Subcutaneous abdominal adipose tissue (tissue), 5 donors: ENCODE measurements around the gene TOM1.
"Not testable (repeated sequence)": the region's sequence is repeated elsewhere in the genome, so short reads cannot be mapped to it uniquely, and the experiment has no call there.

ENCODE experiments used
- H3K27ac ChIP-seq: one replicate; pipeline ENCODE4 v1.7.0; 2013; ENCODE audit warnings: low read depth, mild to moderate bottlenecking, inconsistent platforms, low read length, moderate library complexity
- H3K27me3 ChIP-seq, 5 donors: one replicate each; pipeline ENCODE4 v1.7.0; 2013; ENCODE audit warnings: low read length in 5 of 5, inconsistent platforms in 1 of 5; ENCODE audit not compliant: control insufficient read depth in 5 of 5, insufficient read depth in 4 of 5
- H3K36me3 ChIP-seq, 5 donors: one replicate each; pipeline ENCODE4 v1.7.0; 2013; ENCODE audit warnings: low read length in 5 of 5; ENCODE audit not compliant: control insufficient read depth in 5 of 5, insufficient read depth in 5 of 5
- H3K4me1 ChIP-seq, 5 donors: one replicate each; pipeline ENCODE4 v1.7.0; 2013; ENCODE audit warnings: low read length in 5 of 5, mild to moderate bottlenecking in 3 of 5, moderate library complexity in 1 of 5; ENCODE audit not compliant: control insufficient read depth in 5 of 5, insufficient read depth in 5 of 5
- H3K4me3 ChIP-seq, 5 donors: one replicate each; pipeline ENCODE4 v1.7.0; 2013; ENCODE audit warnings: low read length in 5 of 5, low read depth in 1 of 5
- H3K9ac ChIP-seq, 5 donors: one replicate each; pipeline ENCODE4 v1.7.0; 2013; ENCODE audit warnings: low read length in 5 of 5, mild to moderate bottlenecking in 4 of 5, moderate library complexity in 3 of 5
- H3K9me3 ChIP-seq, 5 donors: one replicate each; pipeline ENCODE4 v1.7.0; 2013; ENCODE audit warnings: low read length in 5 of 5; ENCODE audit not compliant: control insufficient read depth in 5 of 5
- donor health status: healthy.
- donor health status: healthy.
- donor health status: healthy.
- donor health status: healthy.
- donor health status: healthy.

TOM1 gene

GRCh38 chr22:35390933-35391332, 91.2 kb downstream of the TOM1 start:
- H3K4me3 ChIP-seq, result no peak overlapping the region
- no peak overlapping the region for H3K9ac ChIP-seq
- H3K27ac ChIP-seq, result no peak overlapping the region
- peaks cover 0 to 63% (median 47%) of the 10 kb centered on the region in 5 donors for H3K36me3 ChIP-seq
- no peaks in the 10 kb centered on the region for H3K27me3 ChIP-seq
- no peaks in the 10 kb centered on the region for H3K9me3 ChIP-seq
- peaks cover 0 to 15% (median 9%) of the 10 kb centered on the region in 5 donors for H3K4me1 ChIP-seq

- Histone ChIP-seq H3K4me1 (peaks cover 0 to 4% (median 2%) of the 10 kb centered on the region in 5 donors), H3K9me3 (no peaks in the 10 kb centered on the region), H3K9ac (no peak overlapping the region), H3K36me3 (peaks cover 0 to 52% (median 34%) of the 10 kb centered on the region in 5 donors), H3K27me3 (no peaks in the 10 kb centered on the region), H3K4me3 (no peak overlapping the region), H3K27ac (no peak overlapping the region)
These were observed 92.7 kb downstream of the TOM1 start for GRCh38 chr22:35392357-35392756.

- Histone ChIP-seq H3K4me1 (peaks cover 0 to 9% (median 4%) of the 10 kb centered on the region in 5 donors), H3K4me3 (no peak overlapping the region), H3K27me3 (no peaks in the 10 kb centered on the region), H3K36me3 (peaks cover 0 to 44% (median 30%) of the 10 kb centered on the region in 5 donors), H3K9me3 (no peaks in the 10 kb centered on the region), H3K27ac (no peak overlapping the region), H3K9ac (peak overlapping the region in 1 of 5 donors; percentile 16)
These were observed 93.7 kb downstream of the TOM1 start for GRCh38 chr22:35393116-35394010.

GRCh38 chr22:35394011-35394312, 94.3 kb downstream of the TOM1 start:
- no peak overlapping the region for H3K27ac ChIP-seq
- no peak overlapping the region for H3K9ac ChIP-seq
- no peak overlapping the region for H3K4me3 ChIP-seq
- peaks cover under 1 to 9% (median 4%) of the 10 kb centered on the region in 5 donors for H3K4me1 ChIP-seq
- H3K36me3 ChIP-seq, result peaks cover 0 to 41% (median 30%) of the 10 kb centered on the region in 5 donors
- H3K27me3 ChIP-seq, result no peaks in the 10 kb centered on the region
- no peaks in the 10 kb centered on the region for H3K9me3 ChIP-seq

- peaks cover 4 to 16% (median 9%) of the 10 kb centered on the region in 5 donors for H3K4me1 ChIP-seq
- H3K9ac ChIP-seq, result no peak overlapping the region
- no peaks in the 10 kb centered on the region for H3K9me3 ChIP-seq
- H3K36me3 ChIP-seq, result peaks cover 0 to 34% (median 25%) of the 10 kb centered on the region in 5 donors
- no peak overlapping the region for H3K27ac ChIP-seq
- H3K4me3 ChIP-seq, result no peak overlapping the region
- H3K27me3 ChIP-seq, result no peaks in the 10 kb centered on the region
These were observed 95.3 kb downstream of the TOM1 start for GRCh38 chr22:35394810-35395563.

- H3K36me3 ChIP-seq, result peaks cover 0 to 23% (median 16%) of the 10 kb centered on the region in 5 donors
- not testable (repeated sequence) for H3K9ac ChIP-seq, H3K9me3 ChIP-seq, H3K4me3 ChIP-seq, H3K27ac ChIP-seq, H3K27me3 ChIP-seq
- H3K4me1 ChIP-seq, result peaks cover 2 to 27% (median 21%) of the 10 kb centered on the region in 5 donors
These were observed 96.9 kb downstream of the TOM1 start for GRCh38 chr22:35396622-35397021.

- H3K9ac ChIP-seq, result no peak overlapping the region
- H3K27ac ChIP-seq, result no peak overlapping the region
- no peaks in the 10 kb centered on the region for H3K27me3 ChIP-seq
- peaks cover 0 to 20% (median 15%) of the 10 kb centered on the region in 5 donors for H3K36me3 ChIP-seq
- H3K4me1 ChIP-seq, result peaks cover 2 to 27% (median 21%) of the 10 kb centered on the region in 5 donors
- no peak overlapping the region for H3K4me3 ChIP-seq
- H3K9me3 ChIP-seq, result no peaks in the 10 kb centered on the region
These were observed 97.6 kb downstream of the TOM1 start for GRCh38 chr22:35397095-35397904.
